Measurements from ENCODE around the gene LRRC27.
A peak's percentile ranks its signal among the peaks of the same experiment; 100 is the strongest.
"Not testable (repeated sequence)": the region's sequence is repeated elsewhere in the genome, so short reads cannot be mapped to it uniquely, and the experiment has no call there.

The LRRC27 gene

GRCh38 chr10:132376394-132376851 lies 44.4 kb downstream of the LRRC27 start:
- DNase-seq, result no peak

DNA sequence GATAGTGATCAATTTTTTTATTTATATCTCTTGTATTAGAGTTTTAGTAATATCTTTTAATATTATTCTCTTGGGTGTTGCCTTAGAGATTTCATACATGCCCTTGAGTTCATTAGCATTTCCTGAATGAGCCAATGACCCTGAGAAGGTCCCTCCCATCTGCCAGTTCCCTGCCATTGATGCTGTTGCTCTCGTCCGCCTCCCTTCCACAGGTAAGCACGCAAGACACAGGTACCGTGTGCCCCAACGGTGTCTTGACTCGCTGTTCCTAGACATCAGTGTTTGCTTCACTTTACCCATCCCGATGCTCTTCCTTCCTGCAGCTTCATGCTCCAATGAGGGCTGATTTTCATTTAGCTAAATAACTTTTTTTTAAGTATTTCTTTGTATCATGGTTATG lies 45.3 kb downstream of the LRRC27 start:
- DNase-seq, result no peak

DNA sequence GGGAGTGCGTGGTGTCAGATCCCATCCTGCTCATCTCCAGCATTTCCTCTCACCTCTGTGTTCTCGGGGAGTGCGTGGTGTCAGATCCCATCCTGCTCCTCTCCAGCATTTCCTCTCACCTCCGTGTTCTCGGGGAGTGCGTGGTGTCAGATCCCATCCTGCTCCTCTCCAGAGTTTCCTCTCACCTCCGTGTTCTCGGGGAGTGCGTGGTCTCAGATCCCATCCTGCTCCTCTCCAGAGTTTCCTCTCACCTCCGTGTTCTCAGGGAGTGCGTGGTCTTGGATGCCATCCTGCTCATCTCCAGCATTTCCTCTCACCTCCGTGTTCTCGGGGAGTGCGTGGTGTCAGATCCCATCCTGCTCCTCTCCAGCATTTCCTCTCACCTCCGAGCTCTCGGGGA lies 47.0 kb downstream of the LRRC27 start:
- not testable (repeated sequence) for DNase-seq

DNA sequence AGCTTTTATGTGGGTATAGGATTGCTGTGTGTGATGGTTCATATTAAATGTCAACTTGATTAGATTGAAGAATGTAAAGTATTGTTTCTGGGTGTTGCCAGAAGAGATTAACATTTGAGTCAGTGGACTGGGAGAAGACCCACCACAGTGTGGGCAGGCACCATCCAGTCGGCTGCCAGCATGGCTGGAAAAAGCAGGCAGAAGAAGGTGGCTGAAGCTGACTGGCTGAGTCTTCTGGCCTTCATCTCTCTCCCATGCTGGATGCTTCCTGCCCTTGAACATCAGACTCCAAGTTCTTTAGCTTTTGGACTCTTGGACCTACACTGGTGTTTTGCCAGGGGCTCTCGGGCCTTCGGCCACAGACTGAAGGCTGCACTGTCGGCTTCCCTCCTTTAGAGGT lies 49.0 kb downstream of the LRRC27 start:
- DNase-seq, result not testable (repeated sequence)

GRCh38 chr10:132381741-132382140 lies 49.7 kb downstream of the LRRC27 start:
- DNase-seq, result no peak

- no peak for DNase-seq
Observed at GRCh38 chr10:132382231-132382922, 50.4 kb downstream of the LRRC27 start.

GRCh38 chr10:132383101-132383500 lies 51.1 kb downstream of the LRRC27 start:
- DNase-seq, result no peak

GRCh38 chr10:132383751-132384196 lies 51.8 kb downstream of the LRRC27 start:
- no peak for DNase-seq

GRCh38 chr10:132384618-132385388 lies 52.8 kb downstream of the LRRC27 start:
- DNase-seq, result no peak

DNA sequence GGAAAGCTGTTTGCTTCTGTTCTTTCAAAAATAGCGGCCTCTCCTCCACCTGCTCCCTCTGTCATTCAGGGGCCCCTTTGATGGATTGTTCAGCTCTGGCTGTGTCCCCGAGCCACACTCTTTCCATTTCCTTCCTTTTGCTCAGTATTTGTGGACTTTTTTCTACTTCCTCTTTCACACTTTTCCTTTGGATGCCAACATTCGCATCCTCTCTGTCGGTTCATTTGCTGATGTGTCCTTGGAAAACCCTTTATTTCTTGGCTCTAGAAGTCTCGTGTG lies 53.3 kb downstream of the LRRC27 start:
- no peak for DNase-seq

DNA sequence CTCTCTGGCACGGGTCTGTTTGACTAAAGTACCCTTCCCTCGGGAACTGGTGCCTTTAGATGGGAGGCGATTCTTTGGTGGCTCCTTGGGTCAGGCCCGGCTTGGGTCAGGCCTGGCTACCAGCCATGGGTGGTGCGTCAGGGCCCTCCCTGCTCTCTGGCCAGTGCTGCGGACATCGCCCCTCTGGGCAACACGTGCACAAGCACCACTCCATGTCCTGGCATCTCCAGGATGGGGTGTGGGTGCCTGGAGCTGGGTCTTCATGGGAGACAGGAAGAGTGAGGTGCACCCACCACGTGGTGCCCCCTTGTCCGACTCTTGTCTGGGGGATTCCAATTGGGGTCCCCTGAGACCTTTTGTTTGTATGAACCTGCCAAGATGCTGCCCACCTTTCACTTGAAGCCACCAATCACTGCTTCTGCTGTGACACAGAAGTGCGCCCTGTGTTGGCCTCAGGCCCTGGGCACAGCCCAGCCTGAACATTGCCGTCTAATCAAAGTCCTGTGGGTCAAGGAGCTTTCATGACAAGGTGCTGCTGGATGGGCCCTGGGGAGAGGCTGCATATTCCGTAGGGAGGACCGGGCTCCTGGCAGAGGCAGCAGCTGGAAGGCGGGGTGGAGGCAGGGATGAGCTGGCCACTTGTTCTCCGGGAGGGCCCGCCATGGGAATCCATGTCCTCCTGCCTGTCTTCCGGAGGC lies 53.9 kb downstream of the LRRC27 start:
- DNase-seq, result no peak

DNA sequence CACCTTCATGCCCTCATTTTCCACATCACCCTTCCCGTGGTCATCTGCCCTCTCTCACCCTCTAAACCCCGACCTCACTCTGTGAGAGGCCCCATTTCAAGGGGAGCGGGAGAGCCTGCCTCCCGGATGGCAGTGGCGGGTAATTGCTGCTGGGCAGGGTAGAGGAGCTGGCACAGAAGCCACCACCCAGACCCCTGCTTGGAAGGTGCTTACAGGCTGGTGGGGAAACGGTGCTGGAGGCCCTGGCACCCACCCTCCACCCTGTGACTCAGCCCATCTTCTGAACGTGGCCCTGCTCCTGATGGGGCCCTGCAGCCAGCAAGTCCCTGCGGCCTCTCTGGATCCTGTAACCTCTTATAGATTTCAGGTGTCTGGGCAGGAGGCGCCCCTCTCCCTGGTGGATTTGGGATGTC lies 54.4 kb downstream of the LRRC27 start:
- no peak for DNase-seq

GRCh38 chr10:132386896-132387295 lies 54.9 kb downstream of the LRRC27 start:
- not testable (repeated sequence) for DNase-seq

GRCh38 chr10:132387764-132388210 lies 55.8 kb downstream of the LRRC27 start:
- DNase-seq, result peak; percentile 71 to 72

DNA sequence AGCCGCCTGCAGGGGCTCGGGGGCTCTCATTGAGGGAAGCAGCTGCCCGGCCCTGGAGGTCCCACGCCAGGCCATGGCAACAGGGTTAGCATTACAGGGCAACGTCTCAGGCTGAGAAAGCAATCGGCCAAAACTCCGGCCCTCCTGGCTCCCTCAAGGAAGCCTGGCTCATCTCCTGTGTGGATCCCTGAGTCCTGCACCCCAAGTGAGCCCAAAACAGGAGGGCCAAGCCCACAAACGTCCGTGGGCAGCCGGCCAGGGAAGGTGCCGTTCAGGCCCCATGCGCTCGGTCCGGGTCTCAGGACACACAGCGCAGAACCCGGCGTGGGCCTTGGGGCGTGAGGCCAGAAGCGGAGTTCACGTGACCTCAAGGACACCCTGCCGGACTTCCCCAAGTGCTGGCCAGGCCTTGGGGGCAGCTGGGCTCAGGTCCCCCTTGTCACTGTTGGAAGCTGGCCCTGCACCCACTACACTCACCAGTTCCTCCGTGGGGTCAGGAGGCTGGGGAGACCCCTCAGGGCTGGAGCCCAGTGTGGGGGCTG lies 57.0 kb downstream of the LRRC27 start:
- DNase-seq, result no peak

GRCh38 chr10:132389433-132390169 lies 57.6 kb downstream of the LRRC27 start:
- no peak for DNase-seq

DNA sequence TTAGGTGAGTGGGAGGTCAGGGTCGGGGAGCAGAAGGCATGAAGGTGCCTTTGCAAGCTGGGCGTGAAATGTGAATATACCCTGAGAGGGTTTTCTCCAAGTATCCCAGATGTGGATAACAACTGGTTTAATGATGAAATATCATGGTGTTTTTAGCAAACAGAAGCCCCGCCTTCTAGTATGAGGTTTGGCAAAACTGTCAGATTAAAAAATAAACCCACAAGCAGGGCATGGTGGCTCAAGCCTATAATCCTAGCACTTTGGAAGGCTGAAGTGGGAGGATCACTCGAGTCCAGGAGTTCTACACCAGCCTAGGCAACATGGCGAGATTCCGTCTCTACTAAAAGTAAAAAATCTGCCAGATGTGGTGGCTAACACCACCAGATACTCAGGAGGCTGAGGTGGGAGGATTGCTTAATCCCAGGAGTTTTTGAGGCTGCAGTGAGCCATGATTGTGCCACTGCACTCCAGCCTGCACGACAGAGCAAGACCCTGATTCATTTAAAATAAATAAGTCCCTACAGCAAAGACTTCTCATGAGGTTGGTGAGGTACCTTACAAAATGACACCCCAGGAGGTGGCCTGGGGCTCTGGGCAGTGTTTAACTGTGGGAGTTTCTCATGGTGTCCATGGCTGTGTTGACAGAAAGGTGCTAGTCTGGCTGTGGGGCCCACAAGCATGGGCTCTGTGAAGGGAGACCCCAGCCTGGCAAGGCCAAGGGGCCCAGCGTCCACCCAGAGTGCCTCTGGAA lies 58.4 kb downstream of the LRRC27 start:
- DNase-seq, result no peak

DNA sequence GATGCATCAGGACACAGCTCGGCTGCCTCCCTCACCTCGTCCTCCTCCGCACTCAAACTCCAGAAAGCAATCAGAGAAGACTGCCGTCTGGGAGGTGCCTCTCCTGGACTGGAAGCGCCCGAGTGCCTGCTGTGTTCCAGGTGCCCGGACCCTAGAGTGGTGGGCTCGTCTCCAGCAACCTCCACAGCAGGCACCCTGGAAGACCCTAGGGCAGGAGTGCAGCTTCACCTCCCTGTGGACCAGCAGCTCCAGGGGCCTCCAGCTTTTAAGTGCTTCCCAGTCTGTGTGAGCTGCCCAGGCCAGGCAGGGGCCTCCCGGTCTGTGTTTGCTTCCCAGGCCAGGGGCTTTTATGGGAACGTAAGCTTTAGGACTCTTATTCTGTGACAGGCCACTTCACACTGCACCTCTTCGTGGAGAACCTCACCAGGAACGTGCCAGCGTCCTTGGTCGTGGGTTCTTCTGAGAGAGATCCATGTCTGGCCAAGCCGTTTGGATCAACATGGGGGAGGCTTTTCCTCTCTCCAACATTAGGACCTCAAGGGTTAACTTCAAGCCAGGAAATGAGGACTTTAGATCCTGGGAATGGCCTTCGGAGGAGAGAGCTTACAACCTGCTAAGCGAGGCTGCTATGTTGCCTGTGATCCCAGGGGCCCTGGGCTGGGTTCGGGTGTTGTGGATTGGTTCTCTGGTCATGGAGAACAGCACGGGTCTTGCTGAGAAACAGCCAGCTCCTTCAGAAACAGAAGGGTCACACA lies 59.1 kb downstream of the LRRC27 start:
- DNase-seq, result no peak

DNA sequence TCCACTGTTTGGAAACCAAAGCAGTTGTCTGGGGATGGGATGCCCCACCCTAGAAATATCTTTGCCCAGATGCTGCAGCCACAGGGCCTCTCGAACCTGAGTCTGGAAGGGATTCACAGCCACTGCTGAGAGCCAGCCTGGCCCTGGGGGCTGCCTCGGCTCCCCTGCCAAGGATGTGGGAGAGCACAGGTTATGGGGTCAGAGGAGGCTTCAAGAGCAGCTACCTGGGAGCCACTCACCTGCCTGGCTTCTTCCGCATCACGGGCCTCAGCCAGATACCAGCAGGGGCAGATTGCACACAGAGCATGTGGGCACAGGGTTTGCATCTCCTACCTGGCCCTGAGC lies 59.7 kb downstream of the LRRC27 start:
- DNase-seq, result no peak

DNA sequence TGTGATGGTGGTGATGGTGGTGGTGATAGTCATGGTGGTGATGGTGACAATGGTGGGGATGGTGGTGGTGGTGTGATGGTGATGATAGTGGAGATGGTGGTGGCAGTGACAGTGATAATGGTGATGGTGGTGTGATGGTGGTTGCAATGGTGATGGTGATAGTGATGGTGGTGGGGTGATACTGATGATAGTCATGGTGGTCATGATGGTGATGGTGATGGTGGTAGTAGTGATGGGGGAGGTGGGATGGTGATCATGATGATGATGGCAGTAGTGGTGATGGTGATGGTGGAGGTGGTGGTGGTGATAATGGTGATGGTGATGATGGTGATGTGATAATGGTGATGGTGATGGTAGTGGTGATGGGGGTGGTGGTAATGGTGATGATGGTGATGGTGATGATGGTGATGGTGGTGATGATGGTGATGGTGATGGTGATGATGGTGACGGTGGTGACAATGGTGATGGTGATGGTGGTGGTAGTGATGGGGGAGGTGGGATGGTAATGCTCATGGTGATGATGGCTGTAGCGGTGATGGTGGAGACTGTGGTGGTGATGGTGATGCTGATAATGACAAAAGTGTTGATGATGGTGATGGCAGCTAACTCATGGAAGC lies 60.3 kb downstream of the LRRC27 start:
- no peak for DNase-seq

Measured in activated CD4-positive, alpha-beta T cell treated with anti-CD3 and anti-CD28 coated beads, Interleukin-2, amount 50 U/mL, for 4 hours (primary cell).